A673 (cell line): ENCODE measurements around the gene TIPIN.

Experiments
- EZH2 ChIP-seq: fragments of 200-600 bp; sonication (generic); IDR thresholded peaks from 2 replicates; pipeline ENCODE4 v1.6.1; 2017; ENCODE audit warnings: borderline replicate concordance, low read depth, mild to moderate bottlenecking, mixed read lengths, antibody characterized with exemption, low read length; ENCODE audit not compliant: poor library complexity, severe bottlenecking
- TF ChIP-seq, protein P1 (sequence below): fragments of 300-800, 200-600 bp; sonication (generic); conservative IDR thresholded peaks from 2 replicates; pipeline ENCODE4 v1.5.1; 2017; ENCODE audit warnings: low read depth, mild to moderate bottlenecking, antibody characterized with exemption, low read length, moderate library complexity, mixed read lengths

DNA sequence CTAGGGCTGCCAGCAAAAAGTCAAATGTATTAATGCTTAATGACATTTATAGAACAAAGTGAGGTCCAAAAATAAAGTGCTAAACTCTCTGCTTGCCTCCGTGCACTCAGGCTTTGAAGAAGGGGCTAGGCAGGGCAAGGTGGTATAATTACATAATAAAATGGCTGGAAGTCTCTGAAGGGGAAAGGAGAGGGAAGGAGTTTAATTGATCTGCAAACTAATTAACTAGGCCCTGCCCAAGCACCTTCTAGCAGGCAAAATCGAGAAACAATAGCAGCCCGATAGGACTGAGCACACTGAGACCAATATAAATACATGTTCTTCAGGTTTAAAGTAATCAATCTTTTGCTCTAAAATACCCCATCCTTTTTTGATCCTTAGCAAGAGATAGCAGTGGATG, 50.1 kb downstream of the TIPIN start:
- TF ChIP-seq, protein P1, sequence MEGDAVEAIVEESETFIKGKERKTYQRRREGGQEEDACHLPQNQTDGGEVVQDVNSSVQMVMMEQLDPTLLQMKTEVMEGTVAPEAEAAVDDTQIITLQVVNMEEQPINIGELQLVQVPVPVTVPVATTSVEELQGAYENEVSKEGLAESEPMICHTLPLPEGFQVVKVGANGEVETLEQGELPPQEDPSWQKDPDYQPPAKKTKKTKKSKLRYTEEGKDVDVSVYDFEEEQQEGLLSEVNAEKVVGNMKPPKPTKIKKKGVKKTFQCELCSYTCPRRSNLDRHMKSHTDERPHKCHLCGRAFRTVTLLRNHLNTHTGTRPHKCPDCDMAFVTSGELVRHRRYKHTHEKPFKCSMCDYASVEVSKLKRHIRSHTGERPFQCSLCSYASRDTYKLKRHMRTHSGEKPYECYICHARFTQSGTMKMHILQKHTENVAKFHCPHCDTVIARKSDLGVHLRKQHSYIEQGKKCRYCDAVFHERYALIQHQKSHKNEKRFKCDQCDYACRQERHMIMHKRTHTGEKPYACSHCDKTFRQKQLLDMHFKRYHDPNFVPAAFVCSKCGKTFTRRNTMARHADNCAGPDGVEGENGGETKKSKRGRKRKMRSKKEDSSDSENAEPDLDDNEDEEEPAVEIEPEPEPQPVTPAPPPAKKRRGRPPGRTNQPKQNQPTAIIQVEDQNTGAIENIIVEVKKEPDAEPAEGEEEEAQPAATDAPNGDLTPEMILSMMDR: no peak
- TF ChIP-seq EZH2: no peak
